ENCODE data around the gene CEND1. TPM values are rescaled to one million over a fixed set of nuclear protein-coding genes. Genes with fewer than 3 reads are reported as not detected.

CEND1 gene
- total and polyA plus RNA-seq, 2 experiments from 2014 or later = not detected

DNA sequence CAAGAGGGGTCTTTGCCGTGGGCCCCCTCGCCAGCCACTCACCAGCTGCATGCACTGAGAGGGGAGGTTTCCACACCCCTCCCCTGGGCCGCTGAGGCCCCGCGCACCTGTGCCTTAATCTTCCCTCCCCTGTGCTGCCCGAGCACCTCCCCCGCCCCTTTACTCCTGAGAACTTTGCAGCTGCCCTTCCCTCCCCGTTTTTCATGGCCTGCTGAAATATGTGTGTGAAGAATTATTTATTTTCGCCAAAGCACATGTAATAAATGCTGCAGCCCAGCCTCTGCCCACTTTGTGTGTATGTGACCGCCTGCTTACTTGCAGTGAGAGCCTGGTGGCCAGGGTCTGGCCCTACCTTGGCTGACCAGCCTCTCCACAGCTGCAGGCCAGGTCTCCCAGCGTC is 35.1 kb upstream of the CEND1 start:
- WGBS (ENCODE audit: low lambda C conversion rate, missing lambda C conversion rate) = 86% methylated on average over 10 of the region's 11 CpGs
- peaks cover 16% of the 10 kb centered on the region for H4K20me1 ChIP-seq (ENCODE audit: insufficient read depth, poor library complexity, severe bottlenecking)
- TF ChIP-seq EZH2phosphoT487 (IDR thresholded peaks at IDR 0.05; ENCODE audit: low read depth, severe bottlenecking, unreplicated experiment) = no peak
- TF ChIP-seq CTCF (IDR thresholded peaks at IDR 0.05; ENCODE audit: poor library complexity) = no peak
- no peak for TF ChIP-seq EZH2 (IDR thresholded peaks at IDR 0.05; ENCODE audit: borderline replicate concordance)
- peaks cover 19% of the 10 kb centered on the region for H3K79me2 ChIP-seq
- no peak overlapping the region for H3K4me2 ChIP-seq
- no peak overlapping the region for H3K27ac ChIP-seq
- no peak for DNase-seq (ENCODE audit: low spot score)
- H3K9me2 ChIP-seq (replicated peaks; ENCODE audit: insufficient read depth) = no peaks in the 10 kb centered on the region
- H3K27me3 ChIP-seq = peaks cover 21% of the 10 kb centered on the region
- no peaks in the 10 kb centered on the region for H3K36me3 ChIP-seq (replicated peaks; ENCODE audit: insufficient read depth, low read depth)
- H3K4me1 ChIP-seq (ENCODE audit: insufficient read depth) = peaks cover 35% of the 10 kb centered on the region
- H3K4me3 ChIP-seq = no peak overlapping the region
- no peak overlapping the region for H2AFZ ChIP-seq
- no peaks in the 10 kb centered on the region for H3K9me3 ChIP-seq (ENCODE audit: low read depth)

DNA sequence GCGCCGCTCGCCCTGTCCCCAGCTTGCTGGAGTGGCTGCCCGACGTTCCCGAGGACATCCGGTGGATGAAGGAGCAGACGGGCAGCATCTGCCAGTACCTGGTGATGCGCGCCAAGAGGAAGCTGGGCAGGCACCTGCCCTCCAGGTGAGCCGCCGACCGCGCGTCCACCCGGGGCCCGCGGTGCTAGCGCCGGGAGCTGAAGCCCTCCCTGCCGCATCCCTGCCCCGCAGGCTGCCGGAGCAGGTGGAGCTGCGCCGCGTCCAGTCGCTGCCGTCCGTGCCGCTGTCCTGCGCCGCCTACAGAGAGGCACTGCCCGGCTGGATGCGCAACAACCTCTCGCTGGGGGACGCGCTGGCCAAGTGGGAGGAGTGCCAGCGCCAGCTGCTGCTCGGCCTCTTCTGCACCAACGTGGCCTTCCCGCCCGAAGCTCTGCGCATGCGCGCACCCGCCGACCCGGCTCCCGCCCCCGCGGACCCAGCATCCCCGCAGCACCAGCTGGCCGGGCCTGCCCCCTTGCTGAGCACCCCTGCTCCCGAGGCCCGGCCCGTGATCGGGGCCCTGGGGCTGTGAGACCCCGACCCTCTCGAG is 34.5 kb upstream of the CEND1 start:
- Histone ChIP-seq H2AFZ (no peak overlapping the region), H3K4me1 (ENCODE audit: insufficient read depth) (peaks cover 29% of the 10 kb centered on the region)

GRCh38 chr11:823441-824291 is 33.8 kb upstream of the CEND1 start:
- no peaks in the 10 kb centered on the region for H3K36me3 ChIP-seq (replicated peaks; ENCODE audit: insufficient read depth, low read depth)
- H3K79me2 ChIP-seq = peaks cover 19% of the 10 kb centered on the region
- H2AFZ ChIP-seq = no peak overlapping the region
- H3K4me1 ChIP-seq (ENCODE audit: insufficient read depth) = peaks cover 31% of the 10 kb centered on the region
- no peak overlapping the region for H3K27ac ChIP-seq
- TF ChIP-seq EZH2phosphoT487 (IDR thresholded peaks at IDR 0.05; ENCODE audit: low read depth, severe bottlenecking, unreplicated experiment) (no peak), EZH2 (IDR thresholded peaks at IDR 0.05; ENCODE audit: borderline replicate concordance) (no peak), CTCF (IDR thresholded peaks at IDR 0.05; ENCODE audit: poor library complexity) (no peak)
- no peak overlapping the region for H3K4me3 ChIP-seq
- H3K9me3 ChIP-seq (ENCODE audit: low read depth) = no peaks in the 10 kb centered on the region
- peaks cover 16% of the 10 kb centered on the region for H4K20me1 ChIP-seq (ENCODE audit: insufficient read depth, poor library complexity, severe bottlenecking)
- H3K9me2 ChIP-seq (replicated peaks; ENCODE audit: insufficient read depth) = no peaks in the 10 kb centered on the region
- H3K4me2 ChIP-seq = no peak overlapping the region
- peaks cover 16% of the 10 kb centered on the region for H3K27me3 ChIP-seq
- no peak for DNase-seq (ENCODE audit: low spot score)
- WGBS (ENCODE audit: low lambda C conversion rate, missing lambda C conversion rate) = 94% methylated on average over 18 of the region's 53 CpGs

More for the DNA sequence above, 34.5 kb upstream of the CEND1 start:
- 97% methylated on average over 32 of the region's 59 CpGs for WGBS (ENCODE audit: low lambda C conversion rate, missing lambda C conversion rate)
- Histone ChIP-seq H3K27ac (no peak overlapping the region), H4K20me1 (ENCODE audit: insufficient read depth, poor library complexity, severe bottlenecking) (peaks cover 16% of the 10 kb centered on the region), H3K4me2 (no peak overlapping the region), H3K79me2 (peaks cover 19% of the 10 kb centered on the region), H3K9me2 (replicated peaks; ENCODE audit: insufficient read depth) (no peaks in the 10 kb centered on the region), H3K4me3 (no peak overlapping the region), H3K27me3 (peaks cover 21% of the 10 kb centered on the region), H3K36me3 (replicated peaks; ENCODE audit: insufficient read depth, low read depth) (no peaks in the 10 kb centered on the region), H3K9me3 (ENCODE audit: low read depth) (no peaks in the 10 kb centered on the region)
- TF ChIP-seq EZH2 (IDR thresholded peaks at IDR 0.05; ENCODE audit: borderline replicate concordance) (no peak), CTCF (IDR thresholded peaks at IDR 0.05; ENCODE audit: poor library complexity) (no peak), EZH2phosphoT487 (IDR thresholded peaks at IDR 0.05; ENCODE audit: low read depth, severe bottlenecking, unreplicated experiment) (no peak)
- DNase-seq (ENCODE audit: low spot score) = no peak

All from hepatocyte (in vitro differentiated cells).